Activated CD4-positive, CD25-positive, alpha-beta regulatory T cell treated with anti-CD3 and anti-CD28 coated beads, Interleukin-2, amount 50 U/mL, for 72 hours (primary cell): ENCODE data around the gene PRKN.
"Not testable (repeated sequence)": the region's sequence is repeated elsewhere in the genome, so short reads cannot be mapped to it uniquely, and the experiment has no call there.

Experiments
- DNase-seq: peaks from one replicate; pipeline ENCODE4 v3.0.0; 2021

The PRKN gene

GRCh38 chr6:162710419-162710818 is 17.1 kb downstream of the PRKN start:
- DNase-seq: no peak

GRCh38 chr6:162709431-162709830 is 18.1 kb downstream of the PRKN start:
- DNase-seq: no peak

GRCh38 chr6:162708971-162709370 is 18.6 kb downstream of the PRKN start:
- no peak for DNase-seq

GRCh38 chr6:162706232-162706631 is 21.3 kb downstream of the PRKN start:
- DNase-seq: no peak

- no peak for DNase-seq
Measured at GRCh38 chr6:162705736-162706135, 21.8 kb downstream of the PRKN start.

- no peak for DNase-seq
Measured at GRCh38 chr6:162704001-162704400, 23.6 kb downstream of the PRKN start.

GRCh38 chr6:162702446-162702845 is 25.1 kb downstream of the PRKN start:
- no peak for DNase-seq

- DNase-seq: no peak
Measured at GRCh38 chr6:162701551-162701950, 26.0 kb downstream of the PRKN start.

- no peak for DNase-seq
Measured at GRCh38 chr6:162700966-162701365, 26.6 kb downstream of the PRKN start.

- no peak for DNase-seq
Measured at GRCh38 chr6:162699961-162700360, 27.6 kb downstream of the PRKN start.

GRCh38 chr6:162698440-162698839 is 29.1 kb downstream of the PRKN start:
- DNase-seq: no peak

- no peak for DNase-seq
Measured at GRCh38 chr6:162697872-162698403, 29.6 kb downstream of the PRKN start.

- no peak for DNase-seq
Measured at GRCh38 chr6:162690158-162690557, 37.4 kb downstream of the PRKN start.

- no peak for DNase-seq
Measured at GRCh38 chr6:162688751-162689345, 38.7 kb downstream of the PRKN start.

- DNase-seq: no peak
Measured at GRCh38 chr6:162685586-162685985, 42.0 kb downstream of the PRKN start.

GRCh38 chr6:162684961-162685360 is 42.6 kb downstream of the PRKN start:
- DNase-seq: no peak

GRCh38 chr6:162684052-162684451 is 43.5 kb downstream of the PRKN start:
- no peak for DNase-seq

- DNase-seq: no peak
Measured at GRCh38 chr6:162683135-162683534, 44.4 kb downstream of the PRKN start.

GRCh38 chr6:162681447-162681846 is 46.1 kb downstream of the PRKN start:
- DNase-seq: no peak

GRCh38 chr6:162680871-162681270 is 46.7 kb downstream of the PRKN start:
- DNase-seq: no peak

GRCh38 chr6:162680367-162680766 is 47.2 kb downstream of the PRKN start:
- DNase-seq: no peak

- DNase-seq: no peak
Measured at GRCh38 chr6:162679681-162680080, 47.9 kb downstream of the PRKN start.

- not testable (repeated sequence) for DNase-seq
Measured at GRCh38 chr6:162678896-162679295, 48.7 kb downstream of the PRKN start.

GRCh38 chr6:162675503-162675902 is 52.1 kb downstream of the PRKN start:
- no peak for DNase-seq

- DNase-seq: no peak
Measured at GRCh38 chr6:162674452-162674851, 53.1 kb downstream of the PRKN start.
